ENCODE results near the gene LPP. TPM values are rescaled to one million over a fixed set of nuclear protein-coding genes. Genes with fewer than 3 reads are reported as not detected.

The LPP gene
- total RNA-seq, 3 donors from 2014 or later (not counting 1 experiment from before 2014, with no cell fraction given): 137 to 163 (median 149) TPM

DNA sequence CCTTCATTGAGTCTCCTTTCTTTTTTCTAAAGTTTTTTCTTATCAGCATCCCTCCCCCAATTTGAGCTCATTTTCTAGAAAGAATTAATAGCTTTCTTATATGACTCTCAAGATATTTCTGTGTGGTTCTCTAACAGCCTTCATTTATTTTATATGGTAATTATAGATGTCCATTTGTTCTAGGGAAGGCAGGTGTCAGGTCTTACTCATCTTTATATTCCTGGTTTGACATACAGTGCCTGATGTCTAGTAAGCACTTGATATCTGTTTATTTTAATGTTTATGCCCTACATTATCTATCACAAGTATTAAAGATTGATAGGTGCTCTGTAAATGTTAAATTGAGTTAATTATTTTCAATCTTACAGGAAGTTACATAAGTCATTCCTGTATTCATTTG is 591.1 kb downstream of the LPP start:
- intact Hi-C loops (cut with micrococcal nuclease): loop anchor here (10.0 kb wide), 1 partner anchor 210 kb away; no protein-coding TSS in a partner anchor
- Histone ChIP-seq H3K27ac (ENCODE audit: low read length) (no peak overlapping the region), H3K36me3 (ENCODE audit: control insufficient read depth, insufficient read depth, low read length) (no peaks in the 10 kb centered on the region), H3K27me3 (ENCODE audit: control insufficient read depth, insufficient read depth, low read length) (no peaks in the 10 kb centered on the region), H3K4me3 (ENCODE audit: low read length) (no peak overlapping the region), H3K4me1 (ENCODE audit: control insufficient read depth, insufficient read depth, low read length) (no peaks in the 10 kb centered on the region), H3K9me3 (ENCODE audit: control insufficient read depth, insufficient read depth, low read length) (no peaks in the 10 kb centered on the region)
- no peak overlapping the region for H3K27ac Mint-ChIP-seq
- no peak for ATAC-seq
- no peak overlapping the region for H3K4me3 Mint-ChIP-seq
- no peak for DNase-seq
- no peaks in the 10 kb centered on the region for H3K36me3 Mint-ChIP-seq
- H3K27me3 Mint-ChIP-seq (ENCODE audit: low read depth in 2 of 2): no peaks in the 10 kb centered on the region
- no peaks in the 10 kb centered on the region for H3K9me3 Mint-ChIP-seq
- TF ChIP-seq, protein P1, sequence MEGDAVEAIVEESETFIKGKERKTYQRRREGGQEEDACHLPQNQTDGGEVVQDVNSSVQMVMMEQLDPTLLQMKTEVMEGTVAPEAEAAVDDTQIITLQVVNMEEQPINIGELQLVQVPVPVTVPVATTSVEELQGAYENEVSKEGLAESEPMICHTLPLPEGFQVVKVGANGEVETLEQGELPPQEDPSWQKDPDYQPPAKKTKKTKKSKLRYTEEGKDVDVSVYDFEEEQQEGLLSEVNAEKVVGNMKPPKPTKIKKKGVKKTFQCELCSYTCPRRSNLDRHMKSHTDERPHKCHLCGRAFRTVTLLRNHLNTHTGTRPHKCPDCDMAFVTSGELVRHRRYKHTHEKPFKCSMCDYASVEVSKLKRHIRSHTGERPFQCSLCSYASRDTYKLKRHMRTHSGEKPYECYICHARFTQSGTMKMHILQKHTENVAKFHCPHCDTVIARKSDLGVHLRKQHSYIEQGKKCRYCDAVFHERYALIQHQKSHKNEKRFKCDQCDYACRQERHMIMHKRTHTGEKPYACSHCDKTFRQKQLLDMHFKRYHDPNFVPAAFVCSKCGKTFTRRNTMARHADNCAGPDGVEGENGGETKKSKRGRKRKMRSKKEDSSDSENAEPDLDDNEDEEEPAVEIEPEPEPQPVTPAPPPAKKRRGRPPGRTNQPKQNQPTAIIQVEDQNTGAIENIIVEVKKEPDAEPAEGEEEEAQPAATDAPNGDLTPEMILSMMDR (IDR thresholded peaks at IDR 0.05): no peak
- peaks cover 6 to 16% of the 10 kb centered on the region in 2 donors for H3K4me1 Mint-ChIP-seq

DNA sequence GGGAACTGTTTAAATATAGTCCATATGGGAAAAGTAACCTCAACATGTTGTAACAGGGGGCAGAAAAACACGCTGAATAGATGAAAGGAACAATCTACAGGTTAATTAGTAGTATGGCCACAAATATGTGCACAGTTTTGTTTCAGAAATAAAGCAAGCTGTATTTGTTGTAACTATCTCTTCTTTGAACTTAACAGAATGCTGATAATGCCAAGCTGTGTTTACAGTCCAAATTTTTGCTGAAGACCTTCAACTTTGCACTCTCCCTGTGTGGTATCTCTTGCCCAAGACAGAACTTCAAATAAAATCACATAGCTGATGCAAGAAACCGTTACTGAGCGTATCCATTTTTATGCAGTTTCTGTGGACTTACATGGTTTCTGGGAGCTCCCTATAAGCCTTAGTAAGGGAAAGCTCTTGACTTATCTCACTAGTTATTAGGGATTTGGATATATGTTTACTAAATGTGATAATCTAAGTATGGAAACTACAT is 592.4 kb downstream of the LPP start:
- WGBS (ENCODE audit: insufficient coverage): 90% methylated on average over 3 of the region's 3 CpGs
- Histone ChIP-seq H3K27me3 (ENCODE audit: control insufficient read depth, insufficient read depth, low read length) (no peaks in the 10 kb centered on the region), H3K27ac (ENCODE audit: low read length) (no peak overlapping the region), H3K4me3 (ENCODE audit: low read length) (no peak overlapping the region), H3K4me1 (ENCODE audit: control insufficient read depth, insufficient read depth, low read length) (no peaks in the 10 kb centered on the region), H3K36me3 (ENCODE audit: control insufficient read depth, insufficient read depth, low read length) (no peaks in the 10 kb centered on the region), H3K9me3 (ENCODE audit: control insufficient read depth, insufficient read depth, low read length) (no peaks in the 10 kb centered on the region)
- no peak overlapping the region for H3K27ac Mint-ChIP-seq
- intact Hi-C loops (cut with micrococcal nuclease): loop anchor here (10.0 kb wide), 1 partner anchor 208 kb away; no protein-coding TSS in a partner anchor
- no peaks in the 10 kb centered on the region for H3K27me3 Mint-ChIP-seq (ENCODE audit: low read depth in 2 of 2)
- TF ChIP-seq, protein P1 (IDR thresholded peaks at IDR 0.05): no peak
- no peaks in the 10 kb centered on the region for H3K9me3 Mint-ChIP-seq
- peaks cover 6 to 16% of the 10 kb centered on the region in 2 donors for H3K4me1 Mint-ChIP-seq
- ATAC-seq (no peak), DNase-seq (no peak)
- no peaks in the 10 kb centered on the region for H3K36me3 Mint-ChIP-seq
- no peak overlapping the region for H3K4me3 Mint-ChIP-seq

DNA sequence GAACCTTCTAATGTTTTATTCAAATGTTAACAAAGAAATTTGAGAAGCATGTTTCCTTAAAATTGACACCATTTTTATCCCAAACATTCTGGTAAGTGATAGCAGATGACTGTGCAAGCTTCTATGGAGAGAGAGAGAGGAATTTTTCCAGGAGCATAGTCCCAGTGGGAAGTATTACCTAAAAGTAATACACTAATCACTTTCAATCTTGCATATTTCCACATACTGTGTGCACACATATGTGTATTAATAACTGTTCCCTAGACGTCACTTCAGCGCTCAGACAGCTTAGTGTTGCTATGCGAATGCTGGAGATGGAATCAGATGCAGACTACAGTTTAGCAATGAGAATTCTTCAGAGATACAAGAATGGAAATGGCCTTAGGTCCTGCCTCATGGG is 593.5 kb downstream of the LPP start:
- no peaks in the 10 kb centered on the region for H3K4me1 ChIP-seq (ENCODE audit: control insufficient read depth, insufficient read depth, low read length)
- Mint-ChIP-seq H3K27me3 (ENCODE audit: low read depth in 2 of 2) (no peaks in the 10 kb centered on the region), H3K9me3 (no peaks in the 10 kb centered on the region), H3K36me3 (no peaks in the 10 kb centered on the region), H3K4me1 (peaks cover 6 to 16% of the 10 kb centered on the region in 2 donors), H3K27ac (no peak overlapping the region), H3K4me3 (no peak overlapping the region)
- 94% methylated on average over 3 of the region's 3 CpGs for WGBS (ENCODE audit: insufficient coverage)
- no peak overlapping the region for H3K4me3 ChIP-seq (ENCODE audit: low read length)
- H3K9me3 ChIP-seq (ENCODE audit: control insufficient read depth, insufficient read depth, low read length): no peaks in the 10 kb centered on the region
- TF ChIP-seq, protein P1 (IDR thresholded peaks at IDR 0.05): no peak
- DNase-seq: no peak
- no peak for ATAC-seq
- H3K27ac ChIP-seq (ENCODE audit: low read length): no peak overlapping the region
- no peaks in the 10 kb centered on the region for H3K27me3 ChIP-seq (ENCODE audit: control insufficient read depth, insufficient read depth, low read length)
- no peaks in the 10 kb centered on the region for H3K36me3 ChIP-seq (ENCODE audit: control insufficient read depth, insufficient read depth, low read length)
- intact Hi-C loops (cut with micrococcal nuclease): loop anchor here (10.0 kb wide), 1 partner anchor 207 kb away; no protein-coding TSS in a partner anchor
